Right ventricle myocardium inferior (tissue), 1 donor: ENCODE measurements around the gene CDK3. TPM values are rescaled to one million over a fixed set of nuclear protein-coding genes. Genes with fewer than 3 reads are reported as not detected.
"Not testable (repeated sequence)": the region's sequence is repeated elsewhere in the genome, so short reads cannot be mapped to it uniquely, and the experiment has no call there.

Experiments
- ATAC-seq: fragments of 200-7000 bp; cut with Tn5 transposase; one replicate; pipeline ENCODE4 v1.9.1; 2020; ENCODE audit warnings: mild to moderate bottlenecking, moderate library complexity
- DNase-seq: peaks from one replicate; pipeline ENCODE4 v3.0.0; 2021; ENCODE audit errors: missing footprints
- intact Hi-C: fragments of 100-400 bp; cut with DNase I; formaldehyde crosslinking; loops from one replicate; pipeline ENCODE4 v1.11.0; 2022
- total RNA-seq: library from RNA; stranded (reverse); fragmentation: NEBNext Ultra II Directional; extraction: Animal tissue kit (Norgen Biotek cat#: 25700); gene quantifications from one replicate; pipeline ENCODE4 v1.2.1, GENCODE V29; 2021
- donor health status: DM: no; HTN: yes; CAD: no; lungs with severe emphysema.

CDK3 gene
- total RNA-seq, 1 donor from 2014 or later, result 2.2 TPM

GRCh38 chr17:76026714-76027158 is 26.1 kb downstream of the CDK3 start:
- ATAC-seq (no peak), DNase-seq (no peak)
- intact Hi-C loops, result no loop called here

DNA sequence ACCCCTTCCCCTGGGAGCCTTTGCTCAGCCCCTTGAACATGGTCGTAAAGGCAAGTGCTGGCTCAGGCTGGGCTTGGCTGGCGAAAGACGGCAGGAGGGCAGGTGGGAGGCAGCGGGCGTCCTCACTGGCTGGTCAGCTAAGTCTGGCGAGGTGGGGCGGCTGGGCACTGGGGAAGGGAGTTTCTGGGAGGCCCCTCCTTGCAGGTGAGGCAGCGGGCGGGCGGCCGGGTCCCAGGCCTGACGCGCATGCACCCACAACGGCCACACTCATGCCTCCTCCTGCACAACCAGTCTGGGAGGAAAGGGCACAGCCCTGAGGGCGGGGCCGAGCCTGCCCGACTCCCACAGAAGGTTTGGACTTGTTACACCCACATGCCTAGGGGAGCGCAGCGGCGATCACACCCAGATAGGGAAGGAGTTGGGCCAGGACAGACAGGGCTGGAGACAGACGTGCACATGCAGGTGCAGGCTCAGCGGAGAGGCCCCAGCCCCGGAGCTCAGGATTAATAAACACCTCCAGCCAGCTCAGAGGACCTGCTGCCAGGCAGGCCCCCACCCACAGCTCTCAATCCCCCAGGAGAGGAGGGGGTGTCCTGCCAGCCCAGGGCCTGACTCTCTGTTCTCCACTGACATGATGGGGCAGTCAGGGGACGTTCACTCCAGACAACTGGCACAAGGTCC is 26.6 kb downstream of the CDK3 start, which contains the start of gene EVPL:
EVPL (minus strand) TSS at position 148 of the 681 bp plus-strand sequence; CDS start at position 40, 108 bp downstream.
- ATAC-seq (peak; percentile 13), DNase-seq (no peak)
- intact Hi-C loops, result no loop called here

GRCh38 chr17:76032073-76032779 is 31.6 kb downstream of the CDK3 start:
- ATAC-seq (no peak), DNase-seq (peak; percentile 57)
- intact Hi-C loops, result no loop called here

DNA sequence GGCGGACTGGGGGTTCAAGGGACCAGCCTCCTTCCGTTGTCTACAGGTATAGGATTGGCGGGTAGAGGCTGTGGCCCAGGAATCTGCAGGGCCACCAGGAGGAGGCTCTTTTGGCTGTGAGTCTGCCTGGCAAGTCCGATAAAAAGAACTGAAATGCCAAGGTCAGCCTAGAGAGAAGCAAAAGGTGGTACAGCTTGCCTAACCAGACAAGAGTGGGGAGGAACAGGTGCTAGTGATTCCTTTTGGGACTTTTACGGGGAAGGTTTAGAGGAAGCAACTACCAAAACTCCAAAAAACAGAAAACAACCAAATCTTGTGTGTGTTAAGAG is 32.1 kb downstream of the CDK3 start:
- no peak for DNase-seq
- no peak for ATAC-seq
- intact Hi-C loops, result no loop called here

GRCh38 chr17:76033139-76033538 is 32.5 kb downstream of the CDK3 start:
- DNase-seq (peak; percentile 27), ATAC-seq (no peak)
- intact Hi-C loops, result no loop called here

DNA sequence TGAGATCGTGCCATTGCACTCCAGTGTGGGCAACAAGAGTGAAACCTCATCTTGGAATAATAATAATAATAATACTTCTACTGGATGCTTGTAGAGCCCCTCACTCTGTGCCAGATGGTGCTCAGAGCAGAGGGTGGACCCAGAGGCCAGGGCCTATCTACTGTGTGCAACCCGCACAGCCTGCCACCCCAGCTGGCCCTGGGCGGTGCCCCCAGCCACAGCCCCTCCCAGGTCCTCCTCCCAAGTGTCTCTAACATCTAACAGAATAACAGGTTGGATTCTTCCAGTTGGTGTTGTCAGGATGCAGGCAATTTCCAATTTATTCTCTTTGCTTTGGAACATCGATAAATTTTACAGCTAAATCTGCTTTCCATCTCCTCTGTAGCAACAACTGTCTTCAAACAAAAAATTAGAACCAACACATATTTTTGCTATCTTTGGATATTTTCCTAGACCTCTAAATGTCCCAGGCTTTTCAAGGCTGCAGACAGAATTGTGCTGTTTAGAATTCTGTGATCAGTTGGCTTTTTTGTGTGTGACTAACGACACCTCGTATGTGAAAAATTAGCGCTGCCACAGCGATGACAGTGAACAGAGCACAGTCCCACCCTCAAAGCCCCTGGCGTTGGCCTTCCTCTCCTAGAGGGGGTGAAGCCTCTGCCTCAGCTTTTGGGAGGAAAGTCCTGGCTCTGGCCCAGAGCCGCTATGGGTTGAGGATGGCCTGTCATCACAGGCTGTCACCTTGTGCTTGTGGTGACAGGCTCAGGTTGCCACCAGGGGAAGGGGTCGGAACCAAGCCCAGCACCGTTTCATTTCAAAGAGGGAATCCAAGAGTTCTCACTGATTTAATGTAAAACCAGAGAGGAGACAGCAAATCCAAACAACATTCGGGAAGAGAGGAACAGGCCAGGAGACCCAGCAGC is 34.0 kb downstream of the CDK3 start:
- ATAC-seq (no peak), DNase-seq (no peak)
- intact Hi-C loops, result no loop called here

DNA sequence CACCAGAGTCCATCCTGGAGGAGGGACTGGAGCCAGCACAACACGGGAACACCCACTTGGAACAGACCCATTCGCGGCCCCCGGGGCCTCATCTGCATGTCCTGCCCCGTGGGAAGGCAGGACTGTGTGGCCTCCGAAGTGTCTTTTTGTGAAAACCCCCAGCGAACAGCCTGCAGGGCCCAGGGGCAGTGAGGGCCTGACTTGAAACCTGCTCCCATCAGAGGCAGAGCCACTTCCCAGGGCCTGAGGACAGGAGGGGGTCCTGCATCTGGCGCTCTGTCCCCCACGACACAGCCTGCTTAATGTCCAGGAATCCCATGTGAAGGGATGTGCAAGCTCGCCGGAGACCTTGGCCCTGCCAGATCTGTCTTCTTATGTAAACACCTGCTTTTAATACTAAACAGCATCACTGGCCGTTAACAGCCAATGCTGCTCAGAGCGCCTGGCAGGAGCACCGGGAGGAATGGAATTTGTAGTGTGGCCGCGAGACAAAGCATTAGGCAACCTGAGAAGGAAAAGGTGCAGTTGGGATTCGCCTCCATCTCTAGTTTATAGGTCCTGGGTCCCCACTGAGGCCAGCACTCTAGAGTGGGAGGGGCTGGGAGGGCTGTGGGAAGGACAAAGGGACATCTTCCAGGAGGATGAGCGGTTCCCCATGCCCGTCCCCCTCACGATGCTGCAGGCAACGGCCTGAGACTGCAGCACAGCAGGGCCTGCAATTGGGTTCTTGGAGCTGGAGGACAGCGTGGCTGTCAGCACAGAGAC is 36.0 kb downstream of the CDK3 start:
- peak; percentile 48 for ATAC-seq
- DNase-seq, result no peak
- intact Hi-C loops, result no loop called here

DNA sequence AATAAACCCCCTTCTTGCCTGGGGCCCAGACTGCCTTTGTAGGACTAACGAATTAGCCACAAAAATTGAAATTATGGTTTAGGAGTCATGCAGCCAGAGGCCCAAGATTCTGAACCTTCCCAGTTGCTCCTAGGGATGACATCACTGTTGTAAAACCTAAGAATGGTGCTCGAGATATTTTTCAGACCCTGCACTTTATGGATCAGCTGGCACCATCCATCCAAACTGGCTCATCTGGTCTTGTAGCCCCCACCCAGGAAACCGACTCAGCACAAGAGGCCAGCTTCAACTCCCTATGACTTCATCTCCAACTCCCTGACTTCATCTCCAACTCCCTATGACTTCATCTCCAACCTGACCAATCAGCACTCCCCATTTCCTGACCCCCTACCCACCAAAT is 37.4 kb downstream of the CDK3 start:
- intact Hi-C loops, result no loop called here

GRCh38 chr17:76039121-76039520 is 38.5 kb downstream of the CDK3 start:
- intact Hi-C loops, result no loop called here
- no peak for ATAC-seq
- no peak for DNase-seq

More for the DNA sequence above, 37.4 kb downstream of the CDK3 start:
- no peak for DNase-seq
- no peak for ATAC-seq

DNA sequence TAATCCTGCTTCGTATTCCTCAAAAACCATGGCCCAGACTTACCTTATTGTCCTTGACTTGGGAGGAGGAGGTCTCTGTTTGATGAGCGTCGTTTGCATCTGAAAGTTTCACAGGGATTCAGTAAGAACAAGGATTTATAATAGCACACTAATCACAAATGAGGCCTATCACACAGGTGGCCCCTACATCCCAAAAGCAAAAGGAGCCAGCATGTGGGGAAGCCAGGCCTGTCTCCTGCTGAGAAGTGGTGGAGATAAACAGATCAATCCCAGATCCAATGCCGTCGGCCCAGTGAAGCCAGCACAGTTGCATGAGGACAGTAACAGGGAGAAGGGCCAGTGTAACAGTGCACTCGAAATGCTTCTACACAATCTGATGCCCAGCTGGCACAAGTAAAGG is 39.7 kb downstream of the CDK3 start:
- DNase-seq (no peak), ATAC-seq (no peak)
- intact Hi-C loops, result no loop called here

GRCh38 chr17:76042868-76043267 is 42.2 kb downstream of the CDK3 start:
- intact Hi-C loops, ATAC-seq, DNase-seq: not testable (repeated sequence)

GRCh38 chr17:76044475-76045007 is 43.9 kb downstream of the CDK3 start:
- DNase-seq, ATAC-seq, intact Hi-C loops: not testable (repeated sequence)

GRCh38 chr17:76046064-76046463 is 45.4 kb downstream of the CDK3 start:
- DNase-seq (no peak), ATAC-seq (no peak)
- intact Hi-C loops, result no loop called here

DNA sequence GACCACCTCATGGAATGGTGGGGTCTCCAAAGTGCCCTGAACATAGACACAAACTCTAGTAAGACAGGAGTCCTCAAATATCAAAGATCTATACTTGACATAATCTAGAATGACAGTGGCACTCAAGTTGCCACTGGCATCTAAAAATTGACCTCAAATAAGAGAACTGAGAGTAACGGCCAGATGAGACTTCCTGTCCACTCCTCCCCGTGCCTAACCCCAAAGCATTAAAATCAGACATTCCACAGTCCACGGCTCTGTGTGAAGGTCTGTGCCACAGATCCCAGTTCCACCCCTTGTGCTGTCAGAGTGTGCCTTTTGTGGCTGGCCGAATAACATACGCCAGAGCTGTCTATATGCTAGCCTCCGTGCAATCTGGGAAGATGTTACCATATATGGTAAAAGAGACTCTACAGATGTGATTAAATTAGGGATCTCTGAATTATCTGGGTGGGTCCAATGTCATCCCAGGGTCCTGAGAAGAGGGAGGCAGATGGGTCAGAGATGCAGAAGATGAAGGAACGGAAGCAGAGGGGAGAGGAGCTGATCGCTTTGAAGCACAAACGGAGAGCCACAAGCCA is 47.5 kb downstream of the CDK3 start:
- intact Hi-C loops, result no loop called here
- no peak for DNase-seq
- no peak for ATAC-seq

GRCh38 chr17:76048711-76049110 is 48.1 kb downstream of the CDK3 start:
- ATAC-seq (no peak), DNase-seq (no peak)
- intact Hi-C loops, result no loop called here

GRCh38 chr17:76049239-76049638 is 48.6 kb downstream of the CDK3 start:
- DNase-seq (no peak), ATAC-seq (no peak)
- intact Hi-C loops, result no loop called here

GRCh38 chr17:76049836-76050537 is 49.3 kb downstream of the CDK3 start:
- no peak for DNase-seq

More at GRCh38 chr17:76049836-76050537, 49.3 kb downstream of the CDK3 start:
- ATAC-seq, result no peak
- intact Hi-C loops, result no loop called here
